D341Med (cell line): ENCODE results near the gene CACNG1.

Experiments
- DNase-seq: peaks from one replicate; pipeline ENCODE4 v3.0.0; 2012; ENCODE audit warnings: low spot score

The CACNG1 gene

GRCh38 chr17:67044016-67044772 lies at the start of gene CACNG1:
Gene CACNG1 (plus strand): TSS chr17:67044554. CDS start chr17:67044661, 107 bp downstream.
- DNase-seq, result no peak

- no peak for DNase-seq
Measured at GRCh38 chr17:66994930-66995535, 49.3 kb upstream of the CACNG1 start.

- DNase-seq, result no peak
Measured at GRCh38 chr17:66995944-66996343, 48.4 kb upstream of the CACNG1 start.

GRCh38 chr17:66996926-66997325 lies 47.4 kb upstream of the CACNG1 start:
- DNase-seq, result no peak

- DNase-seq, result no peak
Measured at GRCh38 chr17:67003231-67003630, 41.1 kb upstream of the CACNG1 start.

GRCh38 chr17:67004181-67004580 lies 40.2 kb upstream of the CACNG1 start:
- DNase-seq, result no peak

GRCh38 chr17:67007266-67007665 lies 37.1 kb upstream of the CACNG1 start:
- no peak for DNase-seq

GRCh38 chr17:67008101-67008500 lies 36.3 kb upstream of the CACNG1 start:
- DNase-seq, result no peak

GRCh38 chr17:67011527-67012175 lies 32.7 kb upstream of the CACNG1 start:
- DNase-seq, result no peak

- DNase-seq, result no peak
Measured at GRCh38 chr17:67013891-67014290, 30.5 kb upstream of the CACNG1 start.

- no peak for DNase-seq
Measured at GRCh38 chr17:67015001-67015400, 29.4 kb upstream of the CACNG1 start.

GRCh38 chr17:67016039-67016762 lies 28.2 kb upstream of the CACNG1 start:
- no peak for DNase-seq

GRCh38 chr17:67017910-67018309 lies 26.4 kb upstream of the CACNG1 start:
- DNase-seq, result no peak

- no peak for DNase-seq
Measured at GRCh38 chr17:67018471-67019434, 25.6 kb upstream of the CACNG1 start.

- DNase-seq, result no peak
Measured at GRCh38 chr17:67019809-67020208, 24.5 kb upstream of the CACNG1 start.

GRCh38 chr17:67020293-67020766 lies 24.0 kb upstream of the CACNG1 start:
- no peak for DNase-seq

- DNase-seq, result no peak
Measured at GRCh38 chr17:67021196-67021595, 23.2 kb upstream of the CACNG1 start.

GRCh38 chr17:67021743-67022450 lies 22.5 kb upstream of the CACNG1 start:
- DNase-seq, result no peak

GRCh38 chr17:67022451-67022810 lies 21.9 kb upstream of the CACNG1 start:
- no peak for DNase-seq

- DNase-seq, result no peak
Measured at GRCh38 chr17:67024736-67025135, 19.6 kb upstream of the CACNG1 start.
